OCI-LY7 (cell line): ENCODE results near the gene MRPL44. TPM values are rescaled to one million over a fixed set of nuclear protein-coding genes. Genes with fewer than 3 reads are reported as not detected.

Experiments
- BruUV-seq: library from RNA; stranded (reverse); fragments of 400-500 nt; replicated peaks from 2 replicates; lab custom pipeline; 2021; lab: Mats Ljungman, UMichigan
- CTCF ChIA-PET: fragments of 300-600 bp; sonication (Branson Sonifier 250); formaldehyde crosslinking; loops from one replicate; lab custom pipeline; 2022; ENCODE audit warnings: antibody characterized with exemption; ENCODE audit not compliant: unreplicated experiment; lab: Charles Lee
- POLR2A ChIA-PET: fragments of 300-600 bp; sonication (Branson Sonifier 250); formaldehyde crosslinking; loops from one replicate; lab custom pipeline; 2022; ENCODE audit warnings: antibody characterized with exemption; lab: Charles Lee
- DNase-seq: peaks from one replicate; pipeline ENCODE4 v3.0.0-alpha.2; 2015; ENCODE audit warnings: low spot score
- H2AFZ ChIP-seq: fragments of 200-600 bp; sonication (generic), shearing (Covaris generic); 2 replicates; pipeline ENCODE4 v1.6.1; 2014; ENCODE audit warnings: mild to moderate bottlenecking, antibody characterized with exemption, low read length, moderate library complexity
- H3K27ac ChIP-seq: fragments of 200-600 bp; sonication (generic); 2 replicates; pipeline ENCODE4 v1.5.1; 2014; ENCODE audit warnings: mixed run types, low read depth, mild to moderate bottlenecking, moderate library complexity, low read length, inconsistent platforms; ENCODE audit not compliant: poor library complexity, severe bottlenecking
- H3K36me3 ChIP-seq: fragments of 200-600 bp; sonication (generic); 2 replicates; pipeline ENCODE4 v1.6.1; 2014; ENCODE audit warnings: mild to moderate bottlenecking, antibody characterized with exemption, low read length, moderate library complexity, mixed read lengths; ENCODE audit not compliant: insufficient read depth
- H3K4me1 ChIP-seq: fragments of 200-600 bp; sonication (generic); 2 replicates; pipeline ENCODE4 v1.5.1; 2014; ENCODE audit warnings: mild to moderate bottlenecking, low read length; ENCODE audit not compliant: insufficient read depth, poor library complexity, severe bottlenecking
- H3K4me2 ChIP-seq: fragments of 200-600 bp; sonication (generic); 2 replicates; pipeline ENCODE4 v1.6.1; 2014; ENCODE audit warnings: mild to moderate bottlenecking, low read length
- H3K4me3 ChIP-seq: fragments of 200-600 bp; sonication (generic); 2 replicates; pipeline ENCODE4 v1.5.1; 2014; ENCODE audit warnings: mild to moderate bottlenecking, low read depth, low read length; ENCODE audit not compliant: poor library complexity, severe bottlenecking
- H3K79me2 ChIP-seq: fragments of 200-600 bp; sonication (generic); 2 replicates; pipeline ENCODE4 v1.6.1; 2016; ENCODE audit warnings: low read depth, mild to moderate bottlenecking, low read length, moderate library complexity, mixed read lengths; ENCODE audit not compliant: insufficient read depth
- H3K9me2 ChIP-seq: fragments of 200-600 bp; sonication (generic); 2 replicates; pipeline ENCODE4 v1.6.1; 2016; ENCODE audit warnings: mild to moderate bottlenecking, low read length, mixed read lengths; ENCODE audit not compliant: insufficient read depth
- H3K9me3 ChIP-seq: fragments of 200-600 bp; sonication (generic); 2 replicates; pipeline ENCODE4 v1.6.1; 2014; ENCODE audit warnings: mild to moderate bottlenecking, mixed run types, low read length, mixed read lengths
- H4K20me1 ChIP-seq: fragments of 200-600 bp; sonication (generic); 2 replicates; pipeline ENCODE4 v1.6.1; 2014; ENCODE audit warnings: mild to moderate bottlenecking, antibody characterized with exemption, low read length, moderate library complexity, mixed read lengths; ENCODE audit not compliant: insufficient read depth
- CTCF ChIP-seq: fragments of 200-600 bp; sonication (generic); conservative IDR thresholded peaks from 2 replicates; pipeline ENCODE4 v1.5.1; 2014; ENCODE audit warnings: mild to moderate bottlenecking, antibody characterized with exemption, low read length, moderate library complexity, mixed read lengths
- EZH2phosphoT487 ChIP-seq: fragments of 200-600 bp; sonication (generic); IDR thresholded peaks from 2 replicates; pipeline ENCODE4 v1.6.1; 2018; ENCODE audit warnings: low read depth, borderline replicate concordance, mild to moderate bottlenecking, mixed run types, antibody characterized with exemption, low read length, moderate library complexity, mixed read lengths
- intact Hi-C: fragments of 100-400 bp; cut with micrococcal nuclease; formaldehyde crosslinking; loops from one replicate; pipeline ENCODE4 v1.10.0; 2022; ENCODE audit not compliant: unreplicated experiment
- total RNA-seq, 2 experiments: library from RNA; depleted of rRNA in 1 of 2; stranded (reverse); fragments of >200 nt in 1 of 2; shearing (Covaris generic) in 1 of 2; gene quantifications; 2 replicates each; pipeline ENCODE4 v1.2.3, GENCODE V29; 2014 to 2022

MRPL44 gene
- total RNA-seq, 2 experiments from 2014 or later = 36.2 to 38.6 TPM

- Histone ChIP-seq H3K9me2 (no peaks in the 10 kb centered on the region), H3K4me1 (no peaks in the 10 kb centered on the region), H3K36me3 (peaks cover 26% of the 10 kb centered on the region; the same call in 1 of the 2 replicates), H3K9me3 (no peaks in the 10 kb centered on the region), H3K4me2 (no peak overlapping the region), H4K20me1 (no peaks in the 10 kb centered on the region), H3K79me2 (no peaks in the 10 kb centered on the region), H2AFZ (no peak overlapping the region), H3K27ac (no peak overlapping the region), H3K4me3 (no peak overlapping the region)
- ChIA-PET POLR2A (interaction anchor here (0.6 to 1.4 kb wide), 2 partner anchors 20 to 509 kb away, joined by 3 to 4 read pairs; no protein-coding TSS in a partner anchor), CTCF (no interaction called here)
- DNase-seq = no peak
- intact Hi-C loops = loop anchor here (5.0 kb wide), 1 partner anchor 680 kb away; no protein-coding TSS in a partner anchor
- BruUV-seq = no TSS peak
- TF ChIP-seq EZH2phosphoT487 (no peak), CTCF (no peak)
These were observed 15.4 kb downstream of the MRPL44 start for GRCh38 chr2:223972656-223973102.

GRCh38 chr2:223973606-223974005 is 16.3 kb downstream of the MRPL44 start:
- ChIA-PET POLR2A (no interaction called here), CTCF (no interaction called here)
- H2AFZ ChIP-seq = no peak overlapping the region
- H3K4me3 ChIP-seq = no peak overlapping the region
- no peaks in the 10 kb centered on the region for H3K9me3 ChIP-seq
- no peaks in the 10 kb centered on the region for H3K79me2 ChIP-seq
- H3K27ac ChIP-seq = no peak overlapping the region
- no TSS peak for BruUV-seq
- no peaks in the 10 kb centered on the region for H3K9me2 ChIP-seq
- H4K20me1 ChIP-seq = no peaks in the 10 kb centered on the region
- no peak for DNase-seq
- H3K36me3 ChIP-seq = peaks cover 17% of the 10 kb centered on the region; the same call in 1 of the 2 replicates
- no peak overlapping the region for H3K4me2 ChIP-seq
- intact Hi-C loops = loop anchor here (5.0 kb wide), 1 partner anchor 679 kb away; no protein-coding TSS in a partner anchor
- TF ChIP-seq CTCF (no peak), EZH2phosphoT487 (no peak)
- H3K4me1 ChIP-seq = no peaks in the 10 kb centered on the region

- intact Hi-C loops = no loop called here
- ChIA-PET POLR2A (interaction anchor here (0.6 to 1.4 kb wide), 2 partner anchors 17 to 604 kb away, joined by 3 to 4 read pairs; no protein-coding TSS in a partner anchor), CTCF (no interaction called here)
- H3K9me3 ChIP-seq = no peaks in the 10 kb centered on the region
- H3K4me1 ChIP-seq = no peaks in the 10 kb centered on the region
- no peaks in the 10 kb centered on the region for H4K20me1 ChIP-seq
- H3K79me2 ChIP-seq = no peaks in the 10 kb centered on the region
- H3K27ac ChIP-seq = no peak overlapping the region
- BruUV-seq = no TSS peak
- no peaks in the 10 kb centered on the region for H3K36me3 ChIP-seq
- no peak overlapping the region for H2AFZ ChIP-seq
- no peak overlapping the region for H3K4me2 ChIP-seq
- H3K4me3 ChIP-seq = no peak overlapping the region
- TF ChIP-seq EZH2phosphoT487 = no peak
- TF ChIP-seq CTCF = no peak
- H3K9me2 ChIP-seq = no peaks in the 10 kb centered on the region
- DNase-seq = no peak
These were observed 19.5 kb downstream of the MRPL44 start for GRCh38 chr2:223976635-223977226.
